ENCODE results near the gene CETN1.
A peak's percentile ranks its signal among the peaks of the same experiment; 100 is the strongest.

The CETN1 gene

DNA sequence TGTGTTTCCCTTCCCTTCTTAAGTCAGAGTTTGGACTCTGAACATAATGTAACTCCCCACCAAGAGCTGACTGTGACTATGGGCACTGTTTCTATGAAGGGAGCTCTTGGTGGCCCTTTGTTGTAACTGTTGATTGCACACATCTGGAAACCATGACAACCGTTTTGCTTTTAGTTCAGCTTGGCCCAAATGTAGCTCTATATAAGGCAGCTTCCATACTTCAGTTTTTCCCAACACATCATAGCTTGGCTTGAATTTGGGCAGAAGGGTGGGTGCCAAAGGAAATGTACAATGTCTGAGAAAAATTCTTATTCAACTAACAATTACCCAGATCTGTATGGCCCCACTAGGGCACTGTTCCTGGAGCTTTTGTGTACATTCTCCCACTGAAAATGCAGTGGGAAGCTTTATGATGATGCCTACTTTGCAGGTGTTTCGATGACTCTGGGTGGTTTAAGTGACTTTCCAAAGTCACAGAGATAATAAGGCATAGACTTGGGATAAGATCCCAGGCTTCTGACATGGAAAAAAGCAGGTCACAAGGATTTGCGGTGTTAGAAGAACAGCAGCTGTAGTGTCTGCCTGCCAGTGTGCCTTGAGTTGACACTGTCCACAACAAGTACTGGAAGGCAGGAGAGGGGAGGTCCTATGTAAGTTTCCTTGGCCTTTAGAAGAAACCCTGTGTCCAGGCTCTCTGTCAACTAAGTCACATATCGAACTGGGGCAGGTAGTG is 2.4 kb upstream of the CETN1 start:
- no peak for DNase-seq

DNA sequence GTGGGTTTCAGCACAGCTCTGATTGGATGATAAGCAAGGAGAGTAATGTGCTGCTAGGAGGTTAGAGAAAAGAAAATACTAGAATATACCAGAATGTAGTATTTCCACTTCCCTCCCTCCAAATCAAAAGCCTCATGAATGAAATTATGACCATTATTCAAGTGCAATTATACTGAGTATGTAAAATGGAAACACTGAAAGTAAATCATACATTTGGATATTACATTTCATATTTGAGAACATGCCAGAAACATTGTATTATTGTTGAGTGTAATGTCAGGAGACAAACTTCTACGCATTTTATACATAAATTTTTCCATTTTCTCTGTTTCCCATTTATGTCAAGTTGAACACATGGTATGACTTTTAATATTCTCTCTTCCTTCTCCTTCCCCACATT is 942 bp upstream of the CETN1 start:
- no peak for DNase-seq

DNA sequence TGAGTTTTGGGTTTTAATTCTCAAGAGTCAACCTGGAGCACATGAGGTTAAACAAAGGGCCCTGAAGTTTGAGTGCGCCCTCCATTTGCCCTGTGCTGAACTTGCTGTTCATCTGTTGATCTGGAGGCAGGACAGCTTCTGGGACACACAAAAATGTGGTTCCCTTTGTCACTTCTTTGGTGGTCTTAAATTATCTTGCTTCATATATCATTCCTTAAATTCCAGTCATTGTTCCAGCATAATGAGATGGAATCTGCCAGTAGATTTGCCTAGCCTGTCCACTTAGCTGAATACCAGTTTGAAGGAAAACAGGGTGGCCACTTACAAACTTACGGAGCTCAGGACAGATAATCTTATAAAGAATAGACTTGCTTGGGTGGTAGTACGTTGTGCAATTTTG is 916 bp downstream of the CETN1 start:
- no peak for DNase-seq

DNA sequence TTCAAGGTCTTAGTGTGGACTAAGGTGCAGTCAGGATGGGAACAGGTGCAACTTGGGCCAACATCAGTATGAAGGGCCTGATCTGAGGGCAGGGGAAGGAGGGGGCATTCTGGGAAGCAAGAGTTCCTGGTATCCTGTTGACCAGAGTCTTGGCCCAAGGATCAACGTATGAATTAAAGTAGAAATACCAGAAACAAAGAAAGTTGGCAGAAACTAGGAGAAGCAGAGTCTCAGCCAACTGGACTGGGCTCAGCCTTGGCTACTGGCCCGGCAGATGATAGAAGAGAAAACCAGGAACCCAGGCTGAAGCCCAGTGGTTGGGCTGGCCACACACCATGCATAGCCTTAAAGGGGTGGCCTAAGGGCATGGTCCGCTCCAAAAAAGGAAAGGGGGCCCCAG is 2.3 kb downstream of the CETN1 start:
- no peak for DNase-seq

DNA sequence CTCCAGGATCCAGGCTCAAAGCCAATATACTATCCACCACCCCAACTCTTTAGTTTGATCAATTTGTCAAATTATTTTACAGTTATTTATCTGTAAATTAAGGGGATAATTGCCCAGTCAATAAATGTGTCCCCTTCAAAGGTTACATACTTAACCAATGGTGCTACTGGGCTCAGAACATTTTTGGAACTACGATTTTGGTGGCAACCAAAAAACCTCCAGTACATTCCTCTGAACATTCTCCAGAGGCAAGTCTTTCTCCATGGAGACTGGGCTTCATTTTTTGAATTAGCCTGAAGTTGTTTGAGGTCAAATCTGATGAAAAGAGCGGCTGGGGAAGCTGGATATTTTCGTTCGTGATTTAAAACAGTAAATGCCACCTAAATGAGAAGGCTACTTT is 14.9 kb downstream of the CETN1 start:
- no peak for DNase-seq

DNA sequence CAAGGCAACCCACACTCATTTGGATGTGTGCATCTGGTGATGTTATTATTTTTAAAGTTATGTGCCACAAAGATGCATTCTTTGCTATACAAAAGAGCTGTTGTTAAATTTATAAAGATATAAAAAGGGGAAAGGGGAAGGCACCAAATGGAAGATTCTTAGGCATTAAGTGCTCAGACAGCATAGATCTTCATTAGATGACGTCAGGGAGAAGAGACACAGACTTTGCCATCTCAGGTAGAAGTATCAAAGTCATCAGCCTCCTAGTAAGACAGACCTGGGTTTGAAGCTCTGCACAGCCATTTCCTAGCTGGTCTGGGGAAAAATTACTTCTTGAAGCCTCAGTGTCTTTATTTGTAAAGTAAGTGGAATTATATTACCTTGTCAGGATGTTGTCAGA is 15.4 kb downstream of the CETN1 start:
- no peak for DNase-seq

DNA sequence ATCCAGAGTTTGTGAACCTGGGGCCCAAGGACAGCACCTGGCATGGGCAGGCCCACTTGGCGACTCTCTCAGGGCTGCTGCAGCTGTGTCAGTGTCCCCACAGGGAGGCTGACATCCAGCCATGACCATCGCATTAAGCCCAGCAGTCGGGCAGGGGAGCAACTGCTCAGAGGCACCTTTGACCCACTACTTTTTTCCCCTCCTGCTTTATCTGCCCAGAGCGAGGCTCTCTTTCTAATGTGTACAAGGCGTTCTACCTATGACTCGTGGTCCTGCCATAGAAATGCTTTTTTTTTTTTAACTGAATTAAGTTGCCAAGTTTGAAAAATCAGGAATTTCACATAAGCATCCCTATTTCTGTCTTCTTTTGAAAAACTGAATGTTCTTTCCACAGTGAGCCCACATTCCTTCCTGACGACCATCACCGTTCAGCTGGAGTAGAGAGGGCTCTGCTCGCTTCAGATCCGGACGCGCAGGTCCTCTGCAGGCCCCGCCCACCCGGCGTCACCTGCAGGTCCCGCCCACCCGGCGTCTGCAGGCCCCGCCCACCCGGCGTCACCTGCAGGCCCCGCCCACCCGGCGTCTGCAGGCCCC is 16.2 kb downstream of the CETN1 start:
- DNase-seq: no peak

DNA sequence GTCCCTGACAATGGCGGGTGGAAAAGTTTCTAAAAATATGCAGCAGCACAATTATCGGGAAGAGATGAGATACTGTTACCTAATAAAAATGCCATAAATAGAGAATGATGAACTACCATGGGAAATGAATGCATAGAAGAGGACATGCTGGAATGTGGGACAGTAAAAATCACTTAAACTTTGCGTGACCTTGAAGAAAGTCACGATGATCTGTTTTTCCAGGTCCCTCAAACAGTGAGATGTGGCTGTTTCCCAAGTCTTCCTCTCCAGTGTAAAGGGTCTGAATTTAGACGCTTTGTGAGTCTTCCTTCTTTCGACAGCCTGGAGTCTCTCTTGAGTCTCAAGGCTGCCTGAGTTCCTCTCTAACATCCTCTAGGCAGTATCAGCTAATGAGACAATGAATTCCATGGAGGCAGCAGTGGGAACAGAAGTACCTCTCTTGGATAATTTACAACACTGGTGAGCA is 18.0 kb downstream of the CETN1 start:
- DNase-seq: no peak

DNA sequence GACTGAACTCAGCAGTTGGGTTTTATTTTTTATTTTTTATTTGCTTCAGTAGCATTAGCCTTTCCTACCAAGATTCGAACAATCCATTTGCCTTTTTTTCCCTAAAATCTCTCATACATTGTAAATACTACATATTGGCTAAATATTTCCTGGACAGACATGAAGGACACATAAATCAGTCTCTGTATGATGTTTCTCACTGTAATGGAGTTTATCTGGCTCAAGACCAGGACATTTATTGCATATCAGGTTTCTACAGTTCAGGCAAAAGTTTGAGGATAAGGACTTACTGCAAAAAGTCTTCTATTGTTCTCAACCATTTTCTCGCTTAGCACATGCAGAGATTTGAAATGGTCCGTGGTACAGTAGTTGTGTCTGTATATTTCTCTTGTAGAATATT is 19.9 kb downstream of the CETN1 start:
- DNase-seq: no peak

DNA sequence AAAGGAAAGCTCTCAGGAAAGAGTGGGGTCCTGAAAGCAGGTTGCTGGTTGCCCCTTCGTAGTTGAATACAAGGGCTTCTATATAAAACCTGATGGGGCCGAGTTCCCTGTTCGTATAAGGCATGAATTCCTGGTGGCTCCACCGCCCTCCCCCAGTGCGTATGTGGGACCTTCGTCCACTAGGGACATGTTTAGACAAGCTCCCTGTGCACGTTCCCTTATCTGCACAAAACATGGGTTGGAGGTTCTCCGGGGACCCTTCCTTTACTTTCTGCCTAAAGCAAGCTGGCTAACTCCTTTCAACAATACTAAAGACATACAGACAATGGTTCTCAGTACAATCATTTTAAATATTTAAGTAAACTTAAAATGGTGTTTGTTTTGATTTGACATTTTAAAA is 24.6 kb downstream of the CETN1 start:
- DNase-seq: no peak

DNA sequence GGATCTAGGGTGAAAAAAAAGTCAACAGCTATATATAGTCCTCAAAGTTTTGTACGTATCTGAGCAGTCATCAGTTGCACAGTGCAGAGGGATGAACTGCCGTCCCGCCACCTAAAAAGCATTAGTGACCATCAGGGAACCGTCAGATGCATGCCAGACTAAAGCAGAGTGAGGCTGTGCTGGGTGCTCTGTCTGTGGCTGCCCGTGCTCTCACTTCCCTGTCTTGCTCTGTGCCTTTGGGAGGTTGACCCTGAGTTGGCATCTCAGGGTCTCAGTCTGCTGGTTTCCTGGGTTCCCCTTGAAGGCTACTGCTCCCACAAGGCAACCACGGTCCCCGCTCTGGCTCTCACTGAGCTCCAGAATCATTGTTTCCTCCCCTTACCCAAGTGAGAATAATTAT is 27.8 kb downstream of the CETN1 start:
- DNase-seq: no peak

DNA sequence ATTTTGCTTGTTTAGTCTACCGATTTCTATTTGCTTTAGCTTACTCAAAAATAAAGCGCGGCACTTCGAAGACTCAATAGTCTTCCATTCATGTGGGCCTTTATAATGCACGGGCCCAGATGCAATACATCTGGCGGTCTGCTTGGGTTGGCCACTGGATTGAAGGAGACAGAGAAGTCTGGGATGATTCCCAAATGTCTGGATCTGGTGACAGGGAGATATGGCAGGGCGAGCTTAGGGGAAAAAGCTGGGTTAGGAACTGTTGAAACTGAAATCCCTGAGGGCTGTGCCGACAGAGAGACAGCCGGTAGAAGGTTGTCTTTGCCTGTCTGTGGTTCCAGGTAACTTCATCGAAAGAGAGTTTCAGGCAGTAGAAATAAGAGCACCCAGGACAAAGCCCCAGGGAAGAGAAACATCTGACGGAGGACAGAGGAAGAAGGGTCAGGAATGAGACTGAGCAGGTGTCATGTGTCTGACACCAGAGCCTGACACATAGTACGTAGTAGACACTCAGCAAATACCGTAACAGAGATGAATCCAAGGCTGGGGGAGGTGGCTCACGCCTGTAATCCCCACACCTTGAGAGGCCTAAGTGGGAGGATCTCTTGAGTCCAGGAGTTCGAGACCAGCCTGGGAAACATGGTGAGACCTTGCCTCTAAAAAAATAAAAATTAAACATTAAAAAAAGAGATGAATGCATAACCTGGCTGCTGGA is 30.2 kb downstream of the CETN1 start:
- DNase-seq: no peak

DNA sequence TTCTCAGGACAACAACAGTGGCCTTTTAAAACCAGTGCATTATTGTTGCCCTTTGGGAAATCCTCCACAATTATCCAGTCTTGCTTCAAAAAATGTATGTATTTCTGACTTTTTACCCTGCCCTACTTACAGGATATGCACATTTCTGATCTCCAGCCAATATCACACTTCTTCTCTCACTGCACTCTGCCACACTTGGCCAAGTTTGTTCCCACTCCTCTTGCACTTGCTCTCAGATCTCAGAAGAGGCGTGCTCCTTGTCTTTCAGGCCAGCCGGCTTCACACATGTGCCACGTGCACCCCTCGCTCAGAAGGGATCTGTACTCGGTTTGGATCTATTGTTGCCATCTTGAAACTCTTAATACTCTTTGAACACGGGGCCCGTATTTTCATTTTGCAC is 32.0 kb downstream of the CETN1 start:
- no peak for DNase-seq

DNA sequence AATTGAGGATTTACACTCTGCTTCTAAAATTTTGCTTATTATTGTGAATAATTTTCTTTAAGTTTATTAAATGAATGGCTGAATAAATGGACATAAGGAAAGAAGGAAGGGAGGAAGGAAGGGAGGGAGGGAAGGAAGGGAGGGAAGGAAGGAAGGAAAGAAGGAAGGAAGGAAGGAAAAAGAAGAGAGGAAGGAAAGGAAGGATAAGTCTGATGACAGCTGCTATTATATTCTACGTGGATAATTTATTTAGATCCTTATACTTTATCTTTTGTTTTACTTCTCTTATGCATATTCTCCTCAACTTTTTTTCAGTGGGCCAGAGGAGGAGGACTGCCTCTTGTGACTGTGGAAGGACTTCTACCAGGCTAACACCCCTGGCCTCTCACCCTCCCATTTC is 34.0 kb downstream of the CETN1 start:
- no peak for DNase-seq

DNA sequence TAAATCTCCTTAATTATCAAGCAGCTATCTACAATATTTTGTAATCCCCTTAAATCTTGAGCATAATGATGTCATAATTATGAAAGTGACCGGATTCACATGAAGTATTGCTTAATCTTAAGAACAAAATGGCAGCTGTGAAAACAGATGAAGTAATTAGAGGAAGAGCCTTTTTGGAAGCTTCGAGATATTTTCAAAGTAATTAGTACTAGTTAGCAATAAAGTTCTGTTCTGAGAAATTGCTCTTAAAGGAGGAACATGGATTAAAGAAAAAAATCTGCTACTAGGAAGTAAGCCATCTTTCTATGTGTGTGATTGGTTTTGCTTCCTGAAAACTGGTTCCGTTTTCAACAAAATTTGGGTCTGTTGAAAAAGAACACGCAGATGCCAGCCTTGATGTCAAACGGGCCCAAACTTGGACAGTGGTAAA is 34.9 kb downstream of the CETN1 start:
- no peak for DNase-seq

DNA sequence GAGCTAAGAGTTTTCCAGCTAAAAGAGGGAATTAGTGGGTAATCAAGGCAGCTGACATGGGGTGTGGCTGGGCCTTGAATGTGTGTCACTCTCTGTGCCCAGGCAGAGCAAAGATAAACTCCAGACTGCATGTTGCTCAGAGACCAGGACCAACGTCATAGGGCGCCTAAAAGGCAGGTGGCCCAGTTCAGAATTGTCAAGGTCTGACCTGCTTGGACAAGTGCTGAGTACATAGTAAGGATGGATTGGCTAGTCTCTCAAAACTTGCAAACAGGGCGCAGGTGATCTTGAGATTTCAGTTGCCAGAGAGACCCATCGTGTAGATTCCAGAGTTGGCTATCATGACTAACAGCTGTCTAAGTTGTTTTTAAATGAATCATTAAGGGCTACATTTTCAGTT is 35.6 kb downstream of the CETN1 start:
- no peak for DNase-seq

DNA sequence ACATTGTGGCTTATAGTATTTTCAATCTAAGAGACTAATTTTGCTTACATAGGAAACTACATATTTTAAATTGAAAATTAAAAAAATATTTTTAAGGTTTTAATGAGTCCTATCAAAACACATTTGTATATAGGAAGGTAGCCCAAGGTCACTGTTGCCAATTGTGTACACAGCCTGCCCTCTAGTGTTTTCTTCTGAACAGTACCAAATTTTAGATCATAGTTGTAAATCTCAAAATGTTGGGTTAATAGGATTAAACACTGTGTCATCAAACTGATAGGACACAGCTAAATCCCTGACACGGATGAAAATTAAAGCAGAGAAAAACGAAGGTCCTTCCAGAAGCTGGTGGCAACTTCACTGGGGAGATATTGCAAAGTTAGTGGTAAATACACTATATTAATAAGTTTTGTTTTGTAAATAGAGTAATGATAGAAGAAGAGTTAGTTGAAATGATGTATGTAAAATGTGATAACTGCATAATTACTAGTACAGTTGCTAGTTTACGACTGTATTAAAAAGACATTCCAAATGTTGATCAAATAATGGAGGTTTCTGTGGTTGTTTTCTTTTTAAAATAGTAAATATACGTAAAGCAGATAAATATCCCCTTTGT is 36.3 kb downstream of the CETN1 start:
- peak; percentile 41 for DNase-seq

DNA sequence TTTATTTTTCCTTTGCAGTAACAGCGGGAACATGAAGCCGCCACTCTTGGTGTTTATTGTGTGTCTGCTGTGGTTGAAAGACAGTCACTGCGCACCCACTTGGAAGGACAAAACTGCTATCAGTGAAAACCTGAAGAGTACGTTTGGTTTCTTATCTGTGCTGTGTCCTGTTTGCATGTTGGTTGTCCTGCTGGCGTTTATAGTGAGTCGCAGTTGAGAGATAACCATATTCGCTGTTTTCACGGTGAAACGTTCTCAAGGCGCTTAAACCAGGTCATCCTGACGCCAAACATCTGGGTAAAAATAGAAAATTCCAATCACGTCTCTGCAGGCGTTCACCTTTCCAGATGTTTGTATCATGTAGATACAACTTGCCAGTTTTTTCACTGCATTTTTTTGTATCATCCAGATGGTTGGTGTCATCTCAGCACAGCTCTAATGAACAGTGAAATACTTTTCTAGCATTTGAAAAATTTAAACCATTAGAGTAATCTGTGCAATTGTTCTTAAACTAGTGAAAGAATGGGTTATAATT is 37.9 kb downstream of the CETN1 start:
- DNase-seq: no peak

DNA sequence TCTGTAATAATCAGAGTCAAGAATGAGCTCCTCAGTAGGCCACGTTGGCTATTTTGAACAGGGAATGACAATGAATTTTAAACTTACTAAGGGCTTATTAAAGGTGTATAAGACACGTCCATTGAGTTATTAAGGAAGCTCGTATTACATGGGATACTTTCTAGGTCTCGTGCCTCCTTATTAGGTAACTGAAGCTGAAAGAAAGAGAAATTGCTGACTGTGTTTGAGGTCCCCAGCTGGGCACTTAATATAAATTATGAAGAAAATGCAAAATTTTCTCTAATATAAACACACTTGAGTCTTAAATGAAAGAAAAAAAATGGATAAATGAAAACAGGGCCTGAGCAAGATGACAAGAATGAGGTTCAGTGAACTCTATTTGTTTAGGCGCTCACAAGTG is 38.4 kb downstream of the CETN1 start:
- no peak for DNase-seq

DNA sequence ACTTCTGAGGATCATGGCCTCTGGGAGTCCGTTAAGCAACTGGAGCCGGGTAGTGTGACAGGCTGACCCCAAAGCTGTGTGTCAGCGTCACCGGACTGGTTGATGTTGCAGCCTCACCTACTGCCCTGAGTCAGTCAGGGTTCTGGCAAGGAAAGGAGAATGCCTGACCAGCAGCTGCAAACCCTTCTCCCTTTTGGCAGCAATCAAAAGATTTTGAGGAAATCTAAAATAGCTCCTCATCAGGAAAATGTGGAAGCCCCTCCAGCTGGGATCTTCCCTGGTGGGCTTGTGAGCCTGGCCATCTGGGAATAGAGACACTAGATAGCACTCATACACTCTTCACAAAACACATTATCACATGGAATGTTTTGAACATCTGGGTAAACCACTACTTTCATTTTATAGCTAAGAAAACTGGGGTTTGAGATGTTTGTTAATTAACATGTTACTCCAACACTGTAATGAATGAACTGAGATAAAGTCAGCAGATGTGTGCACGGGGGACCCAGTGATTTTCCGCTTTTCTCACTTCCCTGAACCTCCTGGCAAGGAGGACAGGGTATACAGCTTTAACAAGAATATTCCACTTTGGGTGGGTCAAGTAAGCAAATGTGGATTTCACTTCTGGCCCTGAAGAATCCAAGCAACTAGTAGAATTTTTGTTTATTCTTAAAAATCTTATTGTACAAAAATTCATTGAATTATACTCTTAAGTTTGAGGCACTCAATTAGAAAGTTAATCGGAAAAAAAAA is 41.3 kb downstream of the CETN1 start:
- no peak for DNase-seq

DNA sequence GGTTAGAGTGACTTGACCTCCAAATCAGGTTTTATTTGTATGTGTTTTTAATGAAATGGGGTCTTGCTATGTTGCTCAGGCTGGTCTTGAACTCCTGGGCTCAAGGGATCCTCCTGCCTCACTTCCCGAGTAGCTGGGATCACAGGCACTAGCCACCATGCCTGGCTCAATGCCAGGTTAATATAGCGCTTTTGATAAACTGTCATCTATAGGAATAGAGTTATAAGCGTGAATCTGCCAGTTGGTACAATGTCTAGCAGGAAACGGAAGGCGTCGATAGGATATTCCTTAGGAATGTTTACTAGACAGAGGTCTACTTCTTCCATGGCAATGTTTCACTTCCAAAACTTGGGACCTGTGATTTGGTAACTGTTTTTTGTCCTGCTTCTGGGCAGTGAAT is 42.1 kb downstream of the CETN1 start:
- DNase-seq: no peak

DNA sequence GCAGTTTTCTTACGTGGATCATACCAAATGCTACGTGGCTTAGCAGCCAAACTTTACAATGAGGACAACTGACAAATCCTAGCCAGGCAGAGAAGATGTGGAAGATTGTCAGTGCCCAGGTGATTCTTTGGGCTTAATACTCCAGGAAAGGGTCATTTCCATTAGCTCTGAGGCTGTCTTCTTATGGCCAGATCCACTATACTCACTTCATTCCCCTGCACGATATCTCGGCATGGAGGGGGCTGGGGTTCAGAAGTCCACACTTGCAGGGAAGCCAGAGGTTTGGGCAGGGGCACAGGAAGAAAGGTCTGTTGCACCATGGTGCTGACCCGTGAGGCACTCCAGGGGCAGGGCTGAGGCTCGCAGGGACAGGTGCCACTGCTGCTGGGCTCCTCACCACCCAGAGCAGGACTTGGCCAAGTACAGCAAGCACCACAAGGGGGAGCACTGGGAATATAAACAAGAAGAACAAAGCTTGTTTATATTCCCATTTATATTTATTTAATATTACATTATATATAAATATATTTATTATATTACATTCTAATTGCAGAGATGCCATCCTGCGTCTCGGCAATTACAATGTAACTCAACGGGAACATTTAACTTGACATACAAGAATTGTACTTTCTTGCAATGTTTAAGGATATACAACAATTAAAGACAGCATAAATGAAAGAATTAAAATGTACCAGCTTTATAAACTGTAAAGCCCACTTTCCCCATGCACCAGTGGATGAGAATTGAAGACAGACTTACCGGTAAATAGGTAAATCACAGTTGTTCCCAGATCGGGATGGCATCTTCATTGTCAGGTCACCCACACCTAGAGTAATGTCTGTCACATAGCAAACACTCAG is 43.8 kb downstream of the CETN1 start:
- DNase-seq: peak; percentile 59
